ENCODE data around the gene KLC3. TPM values are rescaled to one million over a fixed set of nuclear protein-coding genes. Genes with fewer than 3 reads are reported as not detected.

Gene KLC3
- total RNA-seq, 1 experiment from 2014 or later = not detected

DNA sequence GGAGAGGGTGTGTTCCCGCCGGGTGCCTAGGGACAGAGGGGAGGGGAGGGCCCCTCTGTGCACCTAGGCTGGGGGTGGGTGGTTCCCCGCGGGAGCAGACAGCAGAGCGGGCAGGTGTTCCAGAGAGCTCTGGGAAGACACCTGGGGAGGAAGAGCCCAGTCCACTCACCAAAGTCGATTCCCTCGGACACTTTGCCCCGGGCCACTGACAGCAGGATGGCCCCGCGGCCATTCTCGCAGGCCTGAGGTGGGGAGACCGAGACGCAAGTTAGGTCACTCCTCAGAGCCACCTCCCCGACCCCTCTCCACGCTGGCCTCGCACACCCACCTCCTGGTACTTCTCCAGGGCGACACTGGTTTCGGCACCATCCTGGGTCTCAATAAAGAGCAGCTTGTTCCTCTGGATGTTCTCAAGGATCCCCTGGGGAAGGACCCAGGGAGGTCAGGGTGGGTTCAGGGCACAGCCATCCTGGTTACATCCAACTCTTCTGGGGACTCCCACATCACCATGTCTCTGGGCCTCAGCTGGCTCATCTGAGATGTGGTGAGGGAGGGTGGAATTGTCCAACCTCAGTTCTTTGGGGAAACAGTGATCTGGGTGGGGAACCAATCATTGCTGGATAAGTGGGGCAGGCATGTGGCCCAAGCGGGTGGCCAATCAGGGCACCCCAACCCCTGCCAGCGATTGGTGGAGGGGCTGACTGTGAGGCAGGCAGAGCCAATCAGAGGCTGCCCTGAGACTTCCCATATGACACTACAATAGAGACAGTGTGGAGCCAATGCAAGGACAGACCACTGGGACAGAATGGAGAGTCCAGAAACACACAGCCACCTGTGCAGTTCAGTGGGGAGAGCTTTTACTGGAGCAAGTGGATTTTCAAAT is 12.6 kb downstream of the KLC3 start:
- Histone ChIP-seq H4K20me1 (ENCODE audit: insufficient read depth, low read depth, low read length) (0 out of 2 replicates have a peak, but pooled peaks cover 2% of the 10 kb centered on the region), H3K9me2 (replicated peaks; ENCODE audit: insufficient read depth, low read length) (no peaks in the 10 kb centered on the region), H3K4me1 (ENCODE audit: low read length) (no peaks in the 10 kb centered on the region), H3K79me2 (ENCODE audit: low read length) (no peaks in the 10 kb centered on the region), H3K36me3 (ENCODE audit: insufficient read depth, low read length) (peaks cover 5% of the 10 kb centered on the region; the same call in 1 of the 2 replicates), H3K4me3 (ENCODE audit: low read length) (no peak overlapping the region), H3K27me3 (ENCODE audit: low read length) (no peaks in the 10 kb centered on the region), H3K4me2 (ENCODE audit: low read depth, low read length, poor library complexity, severe bottlenecking) (no peak overlapping the region), H3K9me3 (ENCODE audit: low read length) (no peaks in the 10 kb centered on the region), H2AFZ (ENCODE audit: low read length) (no peak overlapping the region), H3K9ac (ENCODE audit: low read length) (no peak overlapping the region), H3K27ac (ENCODE audit: low read length) (no peak overlapping the region)
- DNase-seq = peak; percentile 74

DNA sequence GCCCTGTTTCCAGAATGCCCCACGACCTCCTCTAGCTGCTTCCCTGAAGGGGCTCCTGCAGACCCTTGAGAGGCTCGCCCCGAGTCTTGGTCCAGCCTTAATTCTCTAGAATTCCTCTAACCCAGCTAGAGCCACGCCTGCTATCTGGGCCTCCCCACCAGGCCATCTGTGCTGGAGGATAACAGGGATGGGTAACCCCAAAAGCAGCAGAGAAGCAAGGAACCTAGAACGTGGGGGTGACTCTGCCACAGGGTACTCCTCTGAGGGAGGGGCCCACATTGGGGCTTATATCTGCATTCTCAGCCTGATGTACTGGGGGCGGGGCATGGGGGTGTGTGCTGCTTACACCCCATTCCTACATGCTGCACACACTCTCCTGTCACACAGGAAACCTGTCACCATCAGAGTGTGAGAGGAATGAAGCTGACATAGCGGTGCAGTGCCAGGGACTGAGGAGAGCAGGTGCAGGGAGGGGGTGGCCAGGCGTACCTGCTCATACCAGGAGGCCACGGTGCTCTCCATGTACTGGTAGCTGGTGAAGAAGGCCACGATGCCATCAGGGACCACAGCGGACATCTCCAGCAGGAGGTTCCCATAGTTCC is 13.8 kb downstream of the KLC3 start:
- no peaks in the 10 kb centered on the region for H3K27me3 ChIP-seq (ENCODE audit: low read length)
- no peak for DNase-seq
- no peaks in the 10 kb centered on the region for H3K79me2 ChIP-seq (ENCODE audit: low read length)
- H2AFZ ChIP-seq (ENCODE audit: low read length) = no peak overlapping the region
- H3K36me3 ChIP-seq (ENCODE audit: insufficient read depth, low read length) = peaks cover 5% of the 10 kb centered on the region; the same call in 1 of the 2 replicates
- H3K4me2 ChIP-seq (ENCODE audit: low read depth, low read length, poor library complexity, severe bottlenecking) = no peak overlapping the region
- no peak overlapping the region for H3K27ac ChIP-seq (ENCODE audit: low read length)
- 0 out of 2 replicates have a peak, but pooled peaks cover 2% of the 10 kb centered on the region for H4K20me1 ChIP-seq (ENCODE audit: insufficient read depth, low read depth, low read length)
- no peak overlapping the region for H3K9ac ChIP-seq (ENCODE audit: low read length)
- H3K9me2 ChIP-seq (replicated peaks; ENCODE audit: insufficient read depth, low read length) = no peaks in the 10 kb centered on the region
- no peaks in the 10 kb centered on the region for H3K4me1 ChIP-seq (ENCODE audit: low read length)
- H3K9me3 ChIP-seq (ENCODE audit: low read length) = no peaks in the 10 kb centered on the region
- no peak overlapping the region for H3K4me3 ChIP-seq (ENCODE audit: low read length)

DNA sequence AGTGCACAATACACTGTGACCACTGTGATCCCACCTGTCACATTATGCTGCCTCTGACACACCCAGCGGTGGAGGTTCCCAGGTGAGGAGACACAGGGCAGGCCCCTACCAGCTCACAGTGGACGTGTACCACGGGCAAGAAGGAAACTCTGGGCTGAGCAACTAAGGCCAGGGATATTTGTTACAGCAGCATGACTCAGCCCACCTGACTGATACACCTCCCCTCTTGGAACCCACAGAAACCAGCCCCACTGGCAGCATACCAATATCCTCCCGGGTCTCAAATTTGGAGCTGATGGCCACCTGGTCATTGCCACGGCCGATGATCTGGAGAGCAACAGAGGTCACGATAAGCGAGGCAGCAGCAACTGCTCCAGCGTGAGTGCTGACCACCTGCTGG is 14.9 kb downstream of the KLC3 start:
- H3K36me3 ChIP-seq (ENCODE audit: insufficient read depth, low read length) = peaks cover 5% of the 10 kb centered on the region; the same call in 1 of the 2 replicates
- no peak overlapping the region for H3K4me2 ChIP-seq (ENCODE audit: low read depth, low read length, poor library complexity, severe bottlenecking)
- H3K4me3 ChIP-seq (ENCODE audit: low read length) = no peak overlapping the region
- H3K4me1 ChIP-seq (ENCODE audit: low read length) = no peaks in the 10 kb centered on the region
- no peaks in the 10 kb centered on the region for H3K27me3 ChIP-seq (ENCODE audit: low read length)
- no peak overlapping the region for H2AFZ ChIP-seq (ENCODE audit: low read length)
- H3K9me3 ChIP-seq (ENCODE audit: low read length) = no peaks in the 10 kb centered on the region
- no peaks in the 10 kb centered on the region for H3K9me2 ChIP-seq (replicated peaks; ENCODE audit: insufficient read depth, low read length)
- no peaks in the 10 kb centered on the region for H4K20me1 ChIP-seq (ENCODE audit: insufficient read depth, low read depth, low read length)
- H3K79me2 ChIP-seq (ENCODE audit: low read length) = no peaks in the 10 kb centered on the region
- H3K27ac ChIP-seq (ENCODE audit: low read length) = no peak overlapping the region
- H3K9ac ChIP-seq (ENCODE audit: low read length) = no peak overlapping the region
- DNase-seq = no peak

DNA sequence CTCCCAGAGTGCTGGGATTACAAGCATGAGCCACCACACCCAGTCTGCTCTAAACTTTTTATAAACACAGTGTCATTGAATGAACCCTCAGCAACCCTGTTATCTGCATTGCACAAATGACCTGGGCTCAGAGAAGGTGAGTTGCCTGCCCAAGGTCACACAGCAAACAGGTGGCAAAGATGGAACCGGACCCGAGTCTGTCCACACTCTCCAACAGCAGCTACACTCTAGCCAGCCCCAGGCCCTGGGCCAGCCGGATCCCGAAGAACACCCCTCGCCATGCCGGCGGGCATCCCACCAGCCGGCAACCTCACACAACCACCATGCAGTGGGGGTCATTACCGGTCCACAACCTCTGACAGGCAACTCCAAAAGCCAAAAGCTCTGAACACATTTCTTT is 15.4 kb downstream of the KLC3 start:
- DNase-seq = no peak
- Histone ChIP-seq H3K36me3 (ENCODE audit: insufficient read depth, low read length) (peaks cover 5% of the 10 kb centered on the region; the same call in 1 of the 2 replicates), H3K4me1 (ENCODE audit: low read length) (no peaks in the 10 kb centered on the region), H3K27ac (ENCODE audit: low read length) (no peak overlapping the region), H3K9me3 (ENCODE audit: low read length) (no peaks in the 10 kb centered on the region), H3K4me2 (ENCODE audit: low read depth, low read length, poor library complexity, severe bottlenecking) (no peak overlapping the region), H3K79me2 (ENCODE audit: low read length) (no peaks in the 10 kb centered on the region), H3K27me3 (ENCODE audit: low read length) (no peaks in the 10 kb centered on the region), H3K4me3 (ENCODE audit: low read length) (no peak overlapping the region), H2AFZ (ENCODE audit: low read length) (no peak overlapping the region), H3K9ac (ENCODE audit: low read length) (no peak overlapping the region), H3K9me2 (replicated peaks; ENCODE audit: insufficient read depth, low read length) (no peaks in the 10 kb centered on the region), H4K20me1 (ENCODE audit: insufficient read depth, low read depth, low read length) (no peaks in the 10 kb centered on the region)

DNA sequence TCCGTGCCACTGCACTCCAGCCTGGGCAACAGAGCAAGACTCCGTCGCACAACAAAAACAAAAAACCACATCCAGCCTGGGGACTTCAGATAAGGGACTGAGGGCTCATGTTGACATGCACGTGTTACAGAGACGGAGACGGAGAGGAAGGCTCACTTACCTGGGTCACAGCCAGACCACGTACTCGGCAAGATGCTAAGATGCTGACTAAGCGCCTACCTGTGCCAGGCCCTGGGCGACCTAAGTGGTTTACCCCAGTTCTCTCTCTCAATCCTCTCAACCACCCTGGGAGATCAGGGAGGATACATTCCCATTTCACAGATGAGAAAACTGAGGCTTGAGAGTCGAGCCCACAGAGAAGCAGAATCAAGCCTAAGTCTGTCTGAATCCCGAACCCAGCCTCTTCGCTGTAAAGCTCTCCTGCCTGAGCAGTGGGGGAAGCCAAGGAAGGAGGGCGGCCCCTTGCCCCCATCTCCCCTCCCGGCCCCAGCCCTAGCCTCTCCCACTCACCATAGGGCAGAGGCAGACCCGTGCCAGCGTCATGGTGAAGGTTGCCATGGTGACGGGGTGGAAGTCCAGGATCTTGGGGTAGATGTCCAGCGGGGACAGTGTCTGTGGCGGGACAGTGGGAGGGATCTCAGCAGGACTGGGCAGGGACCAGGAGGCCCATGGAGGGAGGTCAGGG is 16.4 kb downstream of the KLC3 start:
- H3K79me2 ChIP-seq (ENCODE audit: low read length) = no peaks in the 10 kb centered on the region
- no peak overlapping the region for H3K4me2 ChIP-seq (ENCODE audit: low read depth, low read length, poor library complexity, severe bottlenecking)
- no peaks in the 10 kb centered on the region for H4K20me1 ChIP-seq (ENCODE audit: insufficient read depth, low read depth, low read length)
- no peaks in the 10 kb centered on the region for H3K9me2 ChIP-seq (replicated peaks; ENCODE audit: insufficient read depth, low read length)
- H3K4me3 ChIP-seq (ENCODE audit: low read length) = no peak overlapping the region
- H3K9me3 ChIP-seq (ENCODE audit: low read length) = no peaks in the 10 kb centered on the region
- H2AFZ ChIP-seq (ENCODE audit: low read length) = no peak overlapping the region
- no peaks in the 10 kb centered on the region for H3K27me3 ChIP-seq (ENCODE audit: low read length)
- DNase-seq = no peak
- no peak overlapping the region for H3K27ac ChIP-seq (ENCODE audit: low read length)
- H3K9ac ChIP-seq (ENCODE audit: low read length) = no peak overlapping the region
- peaks cover 5% of the 10 kb centered on the region; the same call in 1 of the 2 replicates for H3K36me3 ChIP-seq (ENCODE audit: insufficient read depth, low read length)
- no peaks in the 10 kb centered on the region for H3K4me1 ChIP-seq (ENCODE audit: low read length)

DNA sequence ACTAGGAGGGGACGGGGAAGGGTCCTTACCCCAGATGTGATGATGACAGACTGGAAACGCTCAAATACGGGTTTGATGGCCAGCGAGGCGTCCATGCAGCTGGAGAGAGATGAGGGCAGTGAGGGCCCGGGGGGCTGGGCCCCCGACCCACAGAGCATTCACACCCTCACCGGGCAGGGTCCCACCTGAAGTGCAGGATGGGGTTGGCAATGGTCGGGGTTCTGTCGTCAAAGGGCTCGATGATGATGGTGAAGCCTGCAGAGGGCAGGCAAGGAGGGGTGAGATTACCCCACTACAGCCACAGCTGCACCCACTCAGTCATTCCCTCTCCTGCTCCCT is 16.9 kb downstream of the KLC3 start:
- Histone ChIP-seq H3K9ac (ENCODE audit: low read length) (no peak overlapping the region), H3K36me3 (ENCODE audit: insufficient read depth, low read length) (peaks cover 5% of the 10 kb centered on the region; the same call in 1 of the 2 replicates), H3K4me3 (ENCODE audit: low read length) (no peak overlapping the region), H3K4me2 (ENCODE audit: low read depth, low read length, poor library complexity, severe bottlenecking) (no peak overlapping the region), H3K79me2 (ENCODE audit: low read length) (no peaks in the 10 kb centered on the region), H4K20me1 (ENCODE audit: insufficient read depth, low read depth, low read length) (no peaks in the 10 kb centered on the region), H3K4me1 (ENCODE audit: low read length) (no peaks in the 10 kb centered on the region), H3K27me3 (ENCODE audit: low read length) (no peaks in the 10 kb centered on the region), H3K9me3 (ENCODE audit: low read length) (no peaks in the 10 kb centered on the region), H3K27ac (ENCODE audit: low read length) (no peak overlapping the region), H3K9me2 (replicated peaks; ENCODE audit: insufficient read depth, low read length) (no peaks in the 10 kb centered on the region), H2AFZ (ENCODE audit: low read length) (no peak overlapping the region)
- no peak for DNase-seq

DNA sequence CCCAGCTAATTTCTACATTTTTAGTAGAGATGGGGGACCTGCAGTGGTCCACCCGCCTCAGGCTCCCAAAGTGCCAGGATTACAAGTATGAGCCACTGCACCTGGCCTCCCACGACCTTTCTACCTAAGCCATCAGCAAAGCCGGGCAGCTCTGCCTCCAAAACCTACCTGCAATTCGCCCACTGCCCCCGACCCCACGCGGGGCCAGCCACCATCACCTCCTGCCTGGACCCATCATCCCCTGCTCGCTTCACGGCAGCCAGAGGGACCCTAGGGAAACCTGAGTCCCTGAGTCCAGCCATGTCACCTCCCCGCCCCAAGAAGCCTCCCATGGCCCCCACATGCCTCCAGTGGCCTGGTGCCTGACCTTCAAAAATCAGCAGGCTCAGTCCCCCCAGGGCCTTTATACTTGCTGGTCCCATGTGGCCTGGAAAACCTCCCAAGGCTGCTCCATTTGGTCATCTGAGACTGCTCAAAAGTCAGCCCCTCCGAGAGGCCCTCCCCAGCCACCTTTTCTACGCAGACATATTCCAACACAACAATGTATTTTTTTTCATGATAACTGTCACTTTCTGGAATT is 17.8 kb downstream of the KLC3 start:
- Histone ChIP-seq H3K27me3 (ENCODE audit: low read length) (no peaks in the 10 kb centered on the region), H3K9me2 (replicated peaks; ENCODE audit: insufficient read depth, low read length) (no peaks in the 10 kb centered on the region), H3K4me2 (ENCODE audit: low read depth, low read length, poor library complexity, severe bottlenecking) (no peak overlapping the region), H3K4me1 (ENCODE audit: low read length) (no peaks in the 10 kb centered on the region), H3K4me3 (ENCODE audit: low read length) (no peak overlapping the region), H3K9ac (ENCODE audit: low read length) (no peak overlapping the region), H3K36me3 (ENCODE audit: insufficient read depth, low read length) (peaks cover 5% of the 10 kb centered on the region; the same call in 1 of the 2 replicates), H3K79me2 (ENCODE audit: low read length) (no peaks in the 10 kb centered on the region), H2AFZ (ENCODE audit: low read length) (no peak overlapping the region), H4K20me1 (ENCODE audit: insufficient read depth, low read depth, low read length) (no peaks in the 10 kb centered on the region), H3K9me3 (ENCODE audit: low read length) (no peaks in the 10 kb centered on the region), H3K27ac (ENCODE audit: low read length) (no peak overlapping the region)
- DNase-seq = no peak

DNA sequence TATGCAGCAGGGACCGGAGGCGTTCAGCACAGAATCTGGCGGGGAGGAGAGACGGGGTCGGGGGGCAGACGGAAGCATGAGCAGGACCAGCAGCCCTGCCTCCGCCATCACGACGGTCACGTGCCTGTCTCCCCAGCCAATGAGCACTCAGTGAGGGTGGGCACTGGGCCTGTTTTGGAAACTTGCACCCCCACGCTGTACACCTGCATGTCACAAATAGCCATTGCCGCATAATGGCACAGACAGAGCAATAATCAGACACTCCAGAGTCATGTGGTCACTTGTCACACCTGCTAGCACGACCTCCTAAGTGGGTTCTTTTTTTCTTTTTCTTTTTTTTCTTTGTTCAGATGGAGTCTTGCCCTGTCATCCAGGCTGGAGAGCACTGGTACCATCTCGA is 21.1 kb downstream of the KLC3 start:
- Histone ChIP-seq H3K4me2 (ENCODE audit: low read depth, low read length, poor library complexity, severe bottlenecking) (no peak overlapping the region), H3K9me2 (replicated peaks; ENCODE audit: insufficient read depth, low read length) (no peaks in the 10 kb centered on the region), H3K9me3 (ENCODE audit: low read length) (no peaks in the 10 kb centered on the region), H3K4me3 (ENCODE audit: low read length) (no peak overlapping the region), H2AFZ (ENCODE audit: low read length) (no peak overlapping the region), H3K9ac (ENCODE audit: low read length) (no peak overlapping the region), H3K36me3 (ENCODE audit: insufficient read depth, low read length) (no peaks in the 10 kb centered on the region; the same call in 1 of the 2 replicates), H3K27ac (ENCODE audit: low read length) (no peak overlapping the region), H4K20me1 (ENCODE audit: insufficient read depth, low read depth, low read length) (no peaks in the 10 kb centered on the region), H3K4me1 (ENCODE audit: low read length) (no peaks in the 10 kb centered on the region), H3K79me2 (ENCODE audit: low read length) (no peaks in the 10 kb centered on the region), H3K27me3 (ENCODE audit: low read length) (no peaks in the 10 kb centered on the region)
- DNase-seq = no peak
